ENCODE results near the gene MYO1B. TPM values are rescaled to one million over a fixed set of nuclear protein-coding genes. Genes with fewer than 3 reads are reported as not detected.

Gene MYO1B
- total RNA-seq, 2 donors from 2014 or later, result 11.6 to 14.7 TPM

DNA sequence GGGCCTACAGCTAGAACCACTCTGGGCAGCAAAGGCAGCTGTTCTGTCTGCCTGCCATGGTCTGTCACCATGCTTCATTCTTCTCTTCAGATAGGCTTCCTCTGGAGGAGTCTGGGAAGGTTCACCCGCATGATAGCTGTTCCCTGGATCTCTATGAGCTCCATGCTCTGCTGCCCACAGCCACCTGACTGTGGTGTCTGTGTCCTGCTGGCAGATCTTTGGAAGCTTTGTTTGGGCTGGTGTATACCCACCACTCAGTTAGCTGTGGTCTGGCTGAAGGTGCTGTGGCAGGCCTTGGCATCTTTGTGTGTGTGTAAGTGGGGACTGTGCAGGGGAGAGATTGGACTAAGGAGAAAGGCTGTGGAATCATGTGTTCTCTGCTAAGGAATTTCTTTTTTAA, 23.4 kb downstream of the MYO1B start:
- TF ChIP-seq, protein P1, sequence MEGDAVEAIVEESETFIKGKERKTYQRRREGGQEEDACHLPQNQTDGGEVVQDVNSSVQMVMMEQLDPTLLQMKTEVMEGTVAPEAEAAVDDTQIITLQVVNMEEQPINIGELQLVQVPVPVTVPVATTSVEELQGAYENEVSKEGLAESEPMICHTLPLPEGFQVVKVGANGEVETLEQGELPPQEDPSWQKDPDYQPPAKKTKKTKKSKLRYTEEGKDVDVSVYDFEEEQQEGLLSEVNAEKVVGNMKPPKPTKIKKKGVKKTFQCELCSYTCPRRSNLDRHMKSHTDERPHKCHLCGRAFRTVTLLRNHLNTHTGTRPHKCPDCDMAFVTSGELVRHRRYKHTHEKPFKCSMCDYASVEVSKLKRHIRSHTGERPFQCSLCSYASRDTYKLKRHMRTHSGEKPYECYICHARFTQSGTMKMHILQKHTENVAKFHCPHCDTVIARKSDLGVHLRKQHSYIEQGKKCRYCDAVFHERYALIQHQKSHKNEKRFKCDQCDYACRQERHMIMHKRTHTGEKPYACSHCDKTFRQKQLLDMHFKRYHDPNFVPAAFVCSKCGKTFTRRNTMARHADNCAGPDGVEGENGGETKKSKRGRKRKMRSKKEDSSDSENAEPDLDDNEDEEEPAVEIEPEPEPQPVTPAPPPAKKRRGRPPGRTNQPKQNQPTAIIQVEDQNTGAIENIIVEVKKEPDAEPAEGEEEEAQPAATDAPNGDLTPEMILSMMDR (IDR thresholded peaks at IDR 0.05), result no peak
- Histone ChIP-seq H3K36me3 (no peaks in the 10 kb centered on the region), H3K4me3 (no peak overlapping the region), H3K27ac (no peak overlapping the region), H3K27me3 (no peaks in the 10 kb centered on the region), H3K4me1 (peaks cover 0 to 38% of the 10 kb centered on the region in 2 donors), H3K9me3 (no peaks in the 10 kb centered on the region)
- DNase-seq (ENCODE audit: low spot score), result no peak

DNA sequence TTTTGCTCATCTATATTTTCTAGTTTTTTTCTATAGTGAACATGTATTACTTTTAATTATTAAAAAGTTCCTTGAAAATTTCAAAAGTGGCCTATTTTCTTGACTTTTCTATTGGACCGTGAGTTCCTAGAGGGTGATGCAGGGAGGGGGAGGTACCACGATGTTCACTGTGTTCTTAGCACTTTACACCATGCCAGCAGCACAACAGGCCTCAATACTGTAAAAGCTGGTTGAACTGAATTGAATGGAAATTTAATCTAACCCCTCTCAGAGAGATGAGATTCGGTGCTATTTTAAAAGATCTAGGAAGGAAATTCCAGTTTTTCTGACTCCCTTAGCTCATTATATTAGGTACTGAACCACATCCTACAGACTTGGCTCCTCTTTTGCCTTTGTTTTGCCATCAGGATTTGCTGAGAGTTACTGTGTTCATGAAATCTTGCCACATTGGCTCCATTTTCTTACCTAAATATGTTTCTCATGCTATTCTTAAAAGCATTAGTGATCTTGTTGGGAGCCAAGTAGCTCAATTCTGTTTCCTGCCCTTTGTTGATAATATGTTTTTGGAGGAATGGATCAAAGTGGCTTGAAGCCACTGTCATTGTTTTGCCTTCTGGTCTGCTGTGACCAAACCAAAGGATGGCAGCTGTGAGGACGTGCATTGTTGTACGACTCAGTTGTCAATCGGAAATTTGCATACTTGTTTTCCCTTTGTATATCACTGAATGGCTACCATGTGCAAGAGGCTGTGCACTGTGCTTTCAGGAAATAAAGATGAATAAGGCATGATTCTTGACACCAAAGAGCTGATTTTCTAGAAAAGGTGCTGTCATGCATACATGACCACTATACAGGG, 25.3 kb downstream of the MYO1B start:
- Histone ChIP-seq H3K9me3 (no peaks in the 10 kb centered on the region), H3K4me1 (peaks cover 0 to 30% of the 10 kb centered on the region in 2 donors), H3K4me3 (no peak overlapping the region), H3K27ac (no peak overlapping the region), H3K27me3 (no peaks in the 10 kb centered on the region), H3K36me3 (no peaks in the 10 kb centered on the region)
- no peak for DNase-seq (ENCODE audit: low spot score)
- TF ChIP-seq, protein P1 (IDR thresholded peaks at IDR 0.05), result no peak

DNA sequence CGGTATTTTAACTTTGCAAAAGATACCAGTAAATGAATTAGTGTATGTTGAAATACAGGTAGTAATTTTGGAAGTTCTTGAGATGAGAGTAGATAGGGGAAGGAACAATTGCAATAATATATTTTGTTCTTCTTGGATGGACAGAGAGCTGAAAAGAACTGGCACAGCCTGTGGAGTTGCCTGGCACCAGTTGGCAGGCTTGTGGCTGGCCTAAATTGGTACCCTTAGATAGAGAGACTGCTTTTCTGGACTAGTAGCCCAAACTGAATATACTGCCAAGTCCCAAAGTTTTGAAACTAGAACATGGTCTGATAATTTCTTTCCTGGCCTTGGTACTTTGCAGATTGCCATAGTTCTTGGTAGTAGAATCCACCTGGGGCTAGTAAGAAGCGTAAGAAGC, 26.9 kb downstream of the MYO1B start:
- TF ChIP-seq, protein P1 (IDR thresholded peaks at IDR 0.05), result no peak
- DNase-seq (ENCODE audit: low spot score), result no peak
- H3K36me3 ChIP-seq, result no peaks in the 10 kb centered on the region
- H3K4me3 ChIP-seq, result no peak overlapping the region
- H3K27me3 ChIP-seq, result no peaks in the 10 kb centered on the region
- no peaks in the 10 kb centered on the region for H3K9me3 ChIP-seq
- peaks cover 0 to 15% of the 10 kb centered on the region in 2 donors for H3K4me1 ChIP-seq
- no peak overlapping the region for H3K27ac ChIP-seq

DNA sequence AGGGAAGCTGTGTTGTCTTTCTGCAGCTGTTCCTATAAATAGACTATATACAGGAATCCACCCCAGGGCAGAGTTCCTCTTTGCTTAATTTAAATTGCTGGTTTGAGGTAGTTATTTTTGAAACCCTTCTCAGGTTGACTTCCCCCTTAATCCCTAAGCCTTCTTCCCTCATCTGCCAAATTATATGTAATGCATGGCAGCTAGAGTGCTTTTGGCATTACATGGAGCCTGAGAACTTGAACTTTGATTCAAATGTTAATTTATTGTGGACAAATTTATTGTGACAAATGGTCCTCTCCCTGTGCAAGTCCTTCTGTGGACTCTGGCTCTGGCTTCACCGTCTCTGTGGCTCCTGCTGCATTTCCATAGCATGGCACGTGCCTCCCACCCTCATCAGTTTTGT, 29.2 kb downstream of the MYO1B start:
- H3K9me3 ChIP-seq, result no peaks in the 10 kb centered on the region
- peaks cover 0 to 15% of the 10 kb centered on the region in 2 donors for H3K4me1 ChIP-seq
- H3K27ac ChIP-seq, result no peak overlapping the region
- H3K4me3 ChIP-seq, result no peak overlapping the region
- H3K36me3 ChIP-seq, result no peaks in the 10 kb centered on the region
- no peaks in the 10 kb centered on the region for H3K27me3 ChIP-seq
- no peak for DNase-seq (ENCODE audit: low spot score)
- TF ChIP-seq, protein P1 (IDR thresholded peaks at IDR 0.05), result no peak

DNA sequence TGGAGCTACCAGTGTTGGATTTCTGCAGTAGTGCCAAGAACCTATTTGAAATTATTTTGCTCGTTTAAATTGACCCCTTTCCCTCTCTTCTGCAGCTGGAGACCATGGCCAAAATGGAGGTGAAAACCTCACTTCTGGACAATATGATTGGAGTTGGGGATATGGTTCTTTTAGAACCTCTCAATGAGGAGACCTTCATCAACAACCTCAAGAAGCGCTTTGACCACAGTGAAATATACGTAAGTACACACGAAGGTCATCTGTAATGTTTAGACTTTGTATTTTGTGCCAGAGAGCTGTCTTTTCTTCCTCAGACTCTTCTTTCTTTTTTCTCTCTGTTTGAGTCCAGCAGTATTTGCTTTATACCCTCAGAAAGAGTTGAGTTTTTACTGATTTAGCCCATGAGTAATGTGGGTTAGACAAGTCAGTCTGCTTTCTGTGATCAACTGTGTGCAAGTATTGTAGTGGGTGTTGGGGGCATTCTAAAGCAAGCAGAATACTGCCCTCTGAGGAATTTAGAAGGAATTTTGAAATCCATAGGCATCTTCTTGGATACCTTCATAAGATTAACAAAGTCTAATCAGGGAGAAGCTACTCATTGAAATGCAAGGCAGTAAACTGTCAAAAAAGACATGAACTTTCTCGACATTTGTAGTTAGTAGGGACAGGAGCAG, 31.7 kb downstream of the MYO1B start:
- H3K27me3 ChIP-seq, result no peaks in the 10 kb centered on the region
- DNase-seq (ENCODE audit: low spot score), result no peak
- no peak overlapping the region for H3K4me3 ChIP-seq
- H3K4me1 ChIP-seq, result peaks cover 0 to 5% of the 10 kb centered on the region in 2 donors
- TF ChIP-seq, protein P1 (IDR thresholded peaks at IDR 0.05), result no peak
- H3K27ac ChIP-seq, result no peak overlapping the region
- no peaks in the 10 kb centered on the region for H3K36me3 ChIP-seq
- no peaks in the 10 kb centered on the region for H3K9me3 ChIP-seq

Measured in right atrium auricular region (tissue), 2 donors.